Measurements from ENCODE around the gene UBE2K. TPM values are rescaled to one million over a fixed set of nuclear protein-coding genes. Genes with fewer than 3 reads are reported as not detected.
A peak's percentile ranks its signal among the peaks of the same experiment; 100 is the strongest.
"Not testable (repeated sequence)": the region's sequence is repeated elsewhere in the genome, so short reads cannot be mapped to it uniquely, and the experiment has no call there.

Gene UBE2K
- total RNA-seq, 2 experiments from 2014 or later = 82.3 to 86.5 TPM

GRCh38 chr4:39808231-39808749 lies 110.4 kb downstream of the UBE2K start:
- no peaks in the 10 kb centered on the region for H3K27me3 Mint-ChIP-seq
- POLR2A ChIA-PET = no interaction called here
- H3K27ac Mint-ChIP-seq = no peak overlapping the region
- DNase-seq = no peak
- peaks cover 5% of the 10 kb centered on the region for H3K4me1 Mint-ChIP-seq
- CTCF ChIA-PET = interaction anchor here (0.7 kb wide), 1 partner anchor 351 kb away, joined by 7 read pairs; no protein-coding TSS in a partner anchor
- peaks cover 13% of the 10 kb centered on the region for H3K9me3 Mint-ChIP-seq
- H3K36me3 Mint-ChIP-seq (ENCODE audit: low read depth) = peaks cover 8% of the 10 kb centered on the region
- H3K4me3 Mint-ChIP-seq = no peak overlapping the region

GRCh38 chr4:39812500-39812899 lies 114.6 kb downstream of the UBE2K start:
- Mint-ChIP-seq H3K27me3 (no peaks in the 10 kb centered on the region), H3K36me3 (ENCODE audit: low read depth) (peaks cover 8% of the 10 kb centered on the region), H3K27ac (peak overlapping the region; percentile 74), H3K9me3 (peaks cover 13% of the 10 kb centered on the region), H3K4me3 (peak overlapping the region; percentile 45), H3K4me1 (peaks cover 5% of the 10 kb centered on the region)
- ChIA-PET POLR2A (no interaction called here), CTCF (no interaction called here)
- DNase-seq = no peak

GRCh38 chr4:39813033-39813432 lies 115.1 kb downstream of the UBE2K start:
- H3K36me3 Mint-ChIP-seq (ENCODE audit: low read depth); H3K4me1 Mint-ChIP-seq; H3K27ac Mint-ChIP-seq; H3K4me3 Mint-ChIP-seq; CTCF ChIA-PET; POLR2A ChIA-PET; H3K27me3 Mint-ChIP-seq; DNase-seq: not testable (repeated sequence)
- H3K9me3 Mint-ChIP-seq = peaks cover 13% of the 10 kb centered on the region

DNA sequence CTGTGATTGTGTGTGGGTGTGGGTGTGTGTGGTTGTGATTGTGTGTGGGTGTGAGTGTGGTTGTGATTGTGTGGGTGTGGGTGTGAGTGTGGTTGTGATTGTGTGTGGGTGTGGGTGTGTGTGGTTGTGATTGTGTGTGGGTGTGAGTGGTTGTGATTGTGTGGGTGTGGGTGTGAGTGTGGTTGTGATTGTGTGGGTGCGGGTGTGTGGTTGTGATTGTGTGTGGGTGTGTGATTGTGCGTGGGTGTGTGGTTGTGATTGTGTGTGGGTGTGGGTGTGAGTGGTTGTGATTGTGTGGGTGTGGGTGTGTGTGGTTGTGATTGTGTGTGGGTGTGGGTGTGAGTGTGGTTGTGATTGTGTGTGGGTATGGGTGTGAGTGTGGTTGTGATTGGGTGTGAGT lies 115.8 kb downstream of the UBE2K start:
- H3K27me3 Mint-ChIP-seq; H3K4me1 Mint-ChIP-seq; CTCF ChIA-PET; POLR2A ChIA-PET; DNase-seq; H3K27ac Mint-ChIP-seq; H3K4me3 Mint-ChIP-seq; H3K36me3 Mint-ChIP-seq (ENCODE audit: low read depth): not testable (repeated sequence)
- H3K9me3 Mint-ChIP-seq = peaks cover 13% of the 10 kb centered on the region

DNA sequence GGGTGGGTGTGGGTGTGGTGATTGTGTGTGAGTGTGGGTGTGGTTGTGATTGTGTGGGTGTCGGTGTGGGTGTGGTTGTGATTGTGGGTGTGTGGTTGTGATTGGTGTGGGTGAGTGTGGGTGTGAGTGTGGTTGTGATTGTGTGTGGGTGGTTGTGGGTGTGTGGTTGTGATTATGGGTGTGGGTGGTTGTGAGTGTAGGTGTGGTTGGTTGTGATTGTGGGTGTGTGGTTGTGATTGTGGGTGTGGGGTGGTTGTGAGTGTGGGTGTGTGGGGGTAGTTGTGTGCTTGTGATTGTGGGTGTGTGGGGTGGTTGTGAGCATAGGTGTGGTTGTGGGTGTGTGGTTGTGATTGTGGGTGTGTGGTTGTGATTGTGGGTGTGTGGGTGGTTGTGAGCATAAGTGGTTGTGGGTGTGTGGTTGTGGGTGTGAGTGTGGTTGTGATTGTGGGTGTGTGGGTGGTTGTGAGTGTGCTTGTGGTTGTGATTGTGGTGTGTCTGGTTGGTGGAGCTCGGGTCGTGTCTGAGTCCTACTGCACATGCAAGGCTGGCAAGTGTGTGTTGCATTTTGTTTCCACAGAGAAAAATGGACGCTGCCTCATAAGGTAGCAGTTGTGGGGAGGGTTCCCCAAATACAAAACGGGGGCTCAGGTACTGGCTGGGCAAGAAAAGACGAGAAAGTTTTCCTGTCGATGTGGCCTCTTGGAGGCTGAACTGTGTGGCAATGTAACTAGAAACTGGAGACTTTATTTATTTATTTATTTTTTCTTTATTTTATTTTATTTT lies 116.7 kb downstream of the UBE2K start:
- Mint-ChIP-seq H3K9me3 (peaks cover 11% of the 10 kb centered on the region), H3K4me3 (no peak overlapping the region), H3K27me3 (no peaks in the 10 kb centered on the region), H3K36me3 (ENCODE audit: low read depth) (peaks cover 8% of the 10 kb centered on the region), H3K4me1 (peaks cover 5% of the 10 kb centered on the region), H3K27ac (peak overlapping the region; percentile 3)
- DNase-seq = peak; percentile 19
- CTCF ChIA-PET = no interaction called here
- POLR2A ChIA-PET = no interaction called here

GRCh38 chr4:39818646-39819045 lies 120.7 kb downstream of the UBE2K start:
- Mint-ChIP-seq H3K9me3 (no peaks in the 10 kb centered on the region), H3K27ac (no peak overlapping the region), H3K4me3 (no peak overlapping the region), H3K36me3 (ENCODE audit: low read depth) (peaks cover 10% of the 10 kb centered on the region), H3K27me3 (no peaks in the 10 kb centered on the region), H3K4me1 (peaks cover 1% of the 10 kb centered on the region)
- no peak for DNase-seq
- ChIA-PET POLR2A (no interaction called here), CTCF (interaction anchor here (0.6 to 0.7 kb wide), 2 partner anchors 11 to 18 kb away, joined by 3 to 4 read pairs; no protein-coding TSS in a partner anchor)

GRCh38 chr4:39820186-39820585 lies 122.2 kb downstream of the UBE2K start:
- peaks cover 16% of the 10 kb centered on the region for H3K36me3 Mint-ChIP-seq (ENCODE audit: low read depth)

DNA sequence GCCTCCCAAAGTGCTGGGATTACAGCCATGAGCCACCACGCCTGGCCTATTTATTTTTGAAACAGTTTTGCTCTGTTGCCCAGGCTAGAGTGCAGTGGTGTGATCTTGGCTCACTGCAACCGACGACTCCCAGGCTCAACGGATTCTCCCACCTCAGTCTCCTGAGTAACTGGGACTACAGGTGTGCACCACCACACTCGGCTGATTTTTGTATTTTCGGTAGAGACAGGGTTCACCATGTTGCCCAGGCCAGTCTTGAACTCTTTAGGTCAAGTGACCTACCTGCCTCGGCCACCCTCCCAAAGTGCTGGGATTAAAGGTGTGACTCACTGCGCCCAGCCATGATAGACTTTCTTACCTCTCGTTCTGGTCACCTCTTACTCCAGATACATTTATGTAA lies 124.0 kb downstream of the UBE2K start:
- CTCF ChIA-PET = no interaction called here

More at GRCh38 chr4:39820186-39820585, 122.2 kb downstream of the UBE2K start:
- no peak for DNase-seq
- Mint-ChIP-seq H3K9me3 (no peaks in the 10 kb centered on the region), H3K4me1 (peaks cover 3% of the 10 kb centered on the region), H3K27me3 (no peaks in the 10 kb centered on the region), H3K27ac (no peak overlapping the region), H3K4me3 (no peak overlapping the region)
- ChIA-PET POLR2A (no interaction called here), CTCF (no interaction called here)

DNA sequence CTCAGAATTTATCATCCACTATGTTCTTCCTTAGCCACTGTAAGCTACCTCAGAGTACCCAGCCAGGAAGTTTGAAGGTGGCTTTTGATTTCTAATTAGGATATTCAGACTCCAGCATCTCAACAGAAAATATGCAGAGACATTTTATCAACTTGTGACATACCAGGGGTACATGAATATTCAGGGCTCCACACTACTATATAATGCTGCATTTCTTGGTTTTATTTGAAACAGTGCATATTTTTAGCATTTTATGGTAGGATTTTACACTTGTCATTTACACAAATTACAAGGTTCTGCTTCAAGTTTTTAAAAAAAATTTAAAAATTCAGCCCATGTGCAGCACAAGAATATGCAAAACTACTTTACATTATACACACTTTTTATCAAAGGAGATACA lies 124.7 kb downstream of the UBE2K start:
- no peaks in the 10 kb centered on the region for H3K9me3 Mint-ChIP-seq
- H3K4me1 Mint-ChIP-seq = peaks cover 3% of the 10 kb centered on the region
- H3K36me3 Mint-ChIP-seq (ENCODE audit: low read depth) = peaks cover 25% of the 10 kb centered on the region
- ChIA-PET POLR2A (no interaction called here), CTCF (no interaction called here)
- no peak overlapping the region for H3K27ac Mint-ChIP-seq
- H3K27me3 Mint-ChIP-seq = no peaks in the 10 kb centered on the region
- DNase-seq = no peak
- H3K4me3 Mint-ChIP-seq = no peak overlapping the region

More for the DNA sequence above, 124.0 kb downstream of the UBE2K start:
- Mint-ChIP-seq H3K27ac (no peak overlapping the region), H3K9me3 (no peaks in the 10 kb centered on the region), H3K4me1 (peaks cover 3% of the 10 kb centered on the region), H3K27me3 (no peaks in the 10 kb centered on the region), H3K4me3 (no peak overlapping the region), H3K36me3 (ENCODE audit: low read depth) (peaks cover 20% of the 10 kb centered on the region)
- DNase-seq = no peak
- POLR2A ChIA-PET = no interaction called here

- ChIA-PET CTCF (no interaction called here), POLR2A (no interaction called here)
- H3K9me3 Mint-ChIP-seq = no peaks in the 10 kb centered on the region
- peaks cover 3% of the 10 kb centered on the region for H3K4me1 Mint-ChIP-seq
- H3K27me3 Mint-ChIP-seq = no peaks in the 10 kb centered on the region
- H3K36me3 Mint-ChIP-seq (ENCODE audit: low read depth) = peaks cover 29% of the 10 kb centered on the region
- H3K27ac Mint-ChIP-seq = no peak overlapping the region
- no peak for DNase-seq
- H3K4me3 Mint-ChIP-seq = no peak overlapping the region
These were observed 125.3 kb downstream of the UBE2K start for GRCh38 chr4:39823191-39823590.

DNA sequence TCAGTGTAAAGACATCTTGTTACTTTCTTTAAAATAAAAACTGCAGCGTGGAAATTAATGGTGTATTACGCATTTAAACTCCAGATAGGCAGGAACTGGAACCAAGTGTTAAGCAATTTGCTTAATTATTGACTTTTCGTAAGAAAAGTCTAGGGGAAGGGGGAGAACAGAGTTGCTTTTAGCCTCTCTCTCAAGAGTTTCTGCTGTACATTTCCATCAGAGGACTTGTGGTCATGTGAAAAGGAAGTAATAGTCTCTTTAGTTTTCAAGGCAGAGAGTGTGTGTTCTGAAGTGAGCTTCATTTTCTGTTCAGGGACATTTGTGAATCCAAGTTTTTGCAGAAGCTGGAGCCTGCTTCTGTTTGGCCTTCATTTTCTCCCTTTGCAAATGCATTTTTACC lies 127.2 kb downstream of the UBE2K start:
- H3K36me3 Mint-ChIP-seq (ENCODE audit: low read depth) = peaks cover 40% of the 10 kb centered on the region
- POLR2A ChIA-PET = no interaction called here
- no peak for DNase-seq
- H3K9me3 Mint-ChIP-seq = no peaks in the 10 kb centered on the region
- H3K27me3 Mint-ChIP-seq = no peaks in the 10 kb centered on the region
- no peak overlapping the region for H3K4me3 Mint-ChIP-seq
- CTCF ChIA-PET = no interaction called here
- no peak overlapping the region for H3K27ac Mint-ChIP-seq
- peaks cover 3% of the 10 kb centered on the region for H3K4me1 Mint-ChIP-seq

- H3K9me3 Mint-ChIP-seq = no peaks in the 10 kb centered on the region
- DNase-seq = no peak
- ChIA-PET CTCF (no interaction called here), POLR2A (no interaction called here)
- peaks cover 43% of the 10 kb centered on the region for H3K36me3 Mint-ChIP-seq (ENCODE audit: low read depth)
- H3K27me3 Mint-ChIP-seq = no peaks in the 10 kb centered on the region
- H3K4me3 Mint-ChIP-seq = no peak overlapping the region
- H3K4me1 Mint-ChIP-seq = peaks cover 2% of the 10 kb centered on the region
- H3K27ac Mint-ChIP-seq = no peak overlapping the region
These were observed 127.8 kb downstream of the UBE2K start for GRCh38 chr4:39825741-39826231.
